Stimulated activated CD4-positive, alpha-beta T cell treated with anti-CD3 and anti-CD28 coated beads, Interleukin-12 subunit alpha, Interleukin-12 subunit beta, amount 100 ng/mL, for 24 hours (primary cell): ENCODE measurements around the gene CCDC60.

Experiments
- DNase-seq, 2 experiments: peaks; one replicate each; pipeline ENCODE4 v3.0.0-alpha.2; 2020; ENCODE audit warnings: low read depth in 2 of 2

Gene CCDC60

DNA sequence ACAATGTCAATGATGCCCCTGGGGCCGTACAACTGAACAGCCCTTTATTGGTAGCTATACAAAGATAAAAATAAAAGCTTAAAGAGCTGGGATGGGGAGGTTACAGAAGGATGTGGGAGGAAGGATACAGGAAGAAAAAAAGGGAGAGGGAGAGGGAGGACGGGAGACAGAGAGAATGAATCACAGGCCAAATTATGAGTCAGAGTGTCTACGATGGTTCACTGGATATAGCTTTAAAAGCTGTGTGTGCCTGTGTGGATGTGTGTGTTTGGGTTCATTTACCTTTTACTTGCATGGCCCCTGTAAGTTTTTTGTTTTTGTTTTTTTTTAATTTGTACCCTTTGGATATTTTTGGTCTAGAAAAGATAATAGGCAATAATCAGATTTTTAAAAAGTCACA, 111.9 kb downstream of the CCDC60 start:
- DNase-seq: no peak

DNA sequence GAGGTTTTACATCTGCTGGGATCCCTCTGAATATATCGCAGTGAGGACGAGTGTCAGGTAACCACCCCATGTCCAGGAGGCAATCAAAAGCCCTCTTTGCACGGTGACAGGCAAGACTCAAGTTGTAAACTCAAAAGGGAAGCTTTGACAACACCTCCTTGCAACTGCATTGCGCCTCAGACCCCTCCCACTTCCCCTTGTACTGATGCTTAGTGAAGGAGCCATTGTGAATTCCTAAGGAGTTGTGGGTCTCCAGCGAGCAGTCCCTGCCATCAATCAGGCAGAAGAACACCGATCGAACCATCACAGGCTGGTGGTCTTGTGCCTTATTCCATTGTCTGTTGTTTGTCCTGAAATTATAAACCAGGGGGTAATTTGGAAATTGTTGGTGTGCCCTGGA, 112.6 kb downstream of the CCDC60 start:
- no peak for DNase-seq

DNA sequence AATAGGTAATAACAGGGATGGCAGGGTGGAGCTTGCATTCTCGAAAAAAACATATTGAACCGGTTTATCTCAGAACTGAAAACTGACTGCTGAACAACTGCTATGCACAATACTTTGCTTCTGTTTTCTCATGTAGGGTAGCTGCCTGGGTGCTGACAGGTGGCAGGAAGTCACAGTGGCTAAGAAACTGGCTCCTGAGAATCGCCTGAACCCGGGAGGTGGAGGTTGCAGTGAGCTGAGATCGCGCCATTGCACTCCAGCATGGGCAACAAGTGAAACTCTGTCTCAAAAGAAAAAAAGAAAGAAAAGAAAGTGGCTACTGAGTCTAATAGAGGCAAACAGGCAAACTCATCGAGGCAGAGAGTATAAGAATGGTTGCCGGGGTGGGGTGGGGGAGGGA, 113.1 kb downstream of the CCDC60 start:
- no peak for DNase-seq

DNA sequence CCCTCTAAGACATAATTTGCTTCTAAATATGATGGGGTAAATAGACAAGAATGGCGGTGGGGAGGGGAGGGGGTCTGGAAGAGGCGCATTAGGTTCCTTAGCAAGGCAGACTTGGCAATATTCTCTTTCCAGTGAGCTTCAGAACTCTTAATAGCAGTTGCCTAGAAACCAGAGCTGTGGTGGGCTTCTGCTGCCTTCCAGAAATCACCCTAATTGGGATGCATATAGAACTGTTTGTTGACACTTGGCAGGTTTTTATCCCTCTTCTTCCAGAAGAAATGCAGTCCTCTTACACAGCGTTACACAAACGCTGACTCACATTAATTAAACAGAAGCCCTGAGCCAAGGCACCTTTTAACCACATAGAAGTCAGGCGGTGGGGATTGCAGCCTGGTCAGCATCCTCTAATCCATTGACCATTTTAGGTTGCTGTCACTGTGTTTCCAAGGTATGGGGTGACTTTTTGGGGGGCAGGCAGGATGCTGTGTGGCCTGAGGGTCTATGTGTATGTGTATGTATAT, 114.1 kb downstream of the CCDC60 start:
- no peak for DNase-seq

DNA sequence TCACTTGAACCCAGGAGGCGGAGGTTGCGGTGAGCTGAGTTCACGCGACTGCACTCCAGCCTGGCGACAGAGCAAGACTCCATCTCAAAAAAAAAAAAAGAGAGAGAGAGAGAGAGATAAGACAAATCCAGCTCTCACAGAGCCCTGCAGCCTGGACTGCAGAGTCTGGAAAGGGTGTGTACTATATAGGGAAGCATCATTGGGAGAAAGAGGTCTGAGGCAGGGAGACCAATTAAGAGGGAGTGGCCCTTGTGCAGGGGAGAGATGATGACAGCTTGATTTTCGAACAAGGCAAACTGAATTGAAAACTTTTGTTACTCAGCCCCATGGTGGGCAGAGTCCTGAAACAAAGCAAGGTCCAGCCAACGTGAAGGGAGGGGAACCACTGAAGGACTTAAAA, 116.2 kb downstream of the CCDC60 start:
- DNase-seq: no peak

DNA sequence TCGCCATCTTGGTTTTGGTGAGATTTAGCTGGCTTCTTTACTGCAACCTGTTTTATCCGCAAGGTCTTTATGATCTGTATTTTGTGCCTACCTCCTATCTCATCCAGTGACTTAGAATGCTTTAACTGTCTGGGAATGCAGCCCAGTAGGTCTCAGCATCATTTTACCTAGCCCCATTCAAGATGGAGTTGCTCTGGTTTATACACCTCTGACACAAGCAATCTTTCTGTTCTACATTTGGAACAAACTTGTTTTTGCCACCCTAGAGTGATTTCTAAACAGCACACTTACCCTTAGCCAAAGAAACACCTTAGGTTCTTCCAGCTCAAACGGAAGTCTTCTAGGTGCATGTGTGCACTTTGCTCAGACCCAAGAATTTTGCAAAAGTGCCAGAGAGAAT, 122.3 kb downstream of the CCDC60 start:
- no peak for DNase-seq

DNA sequence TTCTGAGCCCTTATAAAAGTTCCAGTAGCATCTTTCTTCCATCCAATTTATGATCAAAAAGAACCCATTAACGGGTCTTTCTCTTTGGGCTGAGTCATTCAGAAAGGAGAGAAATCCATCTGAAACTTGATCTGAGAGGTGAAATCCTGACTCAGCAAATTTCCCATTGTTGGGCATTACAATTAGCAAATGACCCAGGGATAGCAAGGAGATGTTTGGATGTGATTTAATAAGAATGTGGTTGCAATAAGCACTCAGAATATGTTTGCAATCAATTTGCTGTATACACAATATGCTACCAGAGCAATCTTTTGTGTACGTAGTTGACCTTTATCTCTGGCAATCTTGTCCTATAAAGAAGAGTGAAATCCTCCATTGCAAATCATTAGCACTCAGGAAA, 122.7 kb downstream of the CCDC60 start:
- no peak for DNase-seq

DNA sequence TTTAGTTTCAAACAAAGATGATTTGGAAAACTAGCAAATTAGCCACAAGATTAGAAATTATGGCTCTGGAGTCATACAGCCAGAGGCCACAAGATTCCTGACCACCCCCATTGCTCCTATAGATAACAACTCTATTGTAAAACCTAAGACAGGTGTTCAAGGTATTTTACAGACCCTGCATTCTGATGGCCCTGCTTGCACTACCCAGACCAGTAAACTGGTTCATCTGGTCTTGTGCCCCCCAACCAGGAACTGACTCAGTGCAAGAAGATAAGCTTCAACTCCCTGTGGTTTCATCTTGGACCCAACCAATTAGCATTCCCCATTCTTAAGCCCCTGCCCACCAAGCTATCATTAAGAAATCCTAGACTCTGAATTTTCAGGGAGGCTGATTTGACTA, 125.0 kb downstream of the CCDC60 start:
- DNase-seq: no peak

DNA sequence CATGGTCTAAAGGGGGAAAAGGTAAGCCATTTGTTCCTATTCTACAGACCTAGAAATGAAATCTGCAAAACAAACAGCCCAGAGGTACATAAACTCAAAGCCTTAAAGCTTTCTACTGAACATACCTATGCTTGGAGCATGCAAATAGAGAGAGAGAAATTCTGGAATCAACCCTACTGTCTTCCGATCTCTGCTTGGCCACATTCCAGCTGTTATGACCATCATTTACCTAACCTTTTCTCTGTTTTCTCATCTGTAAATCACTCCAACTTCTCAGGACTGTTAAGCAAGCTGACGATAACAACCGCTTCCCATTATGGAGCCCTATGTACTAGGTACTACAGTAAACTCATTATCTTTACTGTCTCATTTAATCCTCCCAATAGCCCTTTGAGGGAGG, 126.3 kb downstream of the CCDC60 start:
- DNase-seq: no peak

DNA sequence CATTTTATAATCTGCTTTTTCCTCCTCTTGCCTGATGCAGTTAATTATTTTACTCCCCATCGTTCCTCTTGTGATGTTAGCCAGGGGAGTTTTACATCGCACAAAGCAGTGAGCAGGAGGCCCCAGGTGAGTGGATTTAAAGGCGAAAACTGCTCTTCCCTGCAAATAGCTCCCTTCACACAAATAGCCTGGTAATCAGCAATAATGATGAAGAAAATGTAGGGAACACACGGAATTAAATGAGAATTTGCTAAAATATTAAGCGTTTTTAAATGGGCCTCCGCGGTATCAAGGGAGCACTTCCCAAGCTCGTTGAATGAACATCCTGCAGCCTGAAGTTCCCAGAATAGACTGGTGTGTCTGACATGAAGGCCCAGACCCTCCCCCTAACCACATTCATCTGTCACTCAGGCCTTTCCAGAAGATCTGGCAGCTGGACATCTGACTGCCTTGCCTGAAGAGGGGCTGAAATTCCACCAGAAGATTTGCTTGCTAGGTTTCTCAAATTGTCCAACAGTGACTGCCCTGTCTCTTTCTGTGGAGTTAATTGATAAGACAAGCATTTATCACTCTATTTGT, 127.2 kb downstream of the CCDC60 start:
- no peak for DNase-seq

DNA sequence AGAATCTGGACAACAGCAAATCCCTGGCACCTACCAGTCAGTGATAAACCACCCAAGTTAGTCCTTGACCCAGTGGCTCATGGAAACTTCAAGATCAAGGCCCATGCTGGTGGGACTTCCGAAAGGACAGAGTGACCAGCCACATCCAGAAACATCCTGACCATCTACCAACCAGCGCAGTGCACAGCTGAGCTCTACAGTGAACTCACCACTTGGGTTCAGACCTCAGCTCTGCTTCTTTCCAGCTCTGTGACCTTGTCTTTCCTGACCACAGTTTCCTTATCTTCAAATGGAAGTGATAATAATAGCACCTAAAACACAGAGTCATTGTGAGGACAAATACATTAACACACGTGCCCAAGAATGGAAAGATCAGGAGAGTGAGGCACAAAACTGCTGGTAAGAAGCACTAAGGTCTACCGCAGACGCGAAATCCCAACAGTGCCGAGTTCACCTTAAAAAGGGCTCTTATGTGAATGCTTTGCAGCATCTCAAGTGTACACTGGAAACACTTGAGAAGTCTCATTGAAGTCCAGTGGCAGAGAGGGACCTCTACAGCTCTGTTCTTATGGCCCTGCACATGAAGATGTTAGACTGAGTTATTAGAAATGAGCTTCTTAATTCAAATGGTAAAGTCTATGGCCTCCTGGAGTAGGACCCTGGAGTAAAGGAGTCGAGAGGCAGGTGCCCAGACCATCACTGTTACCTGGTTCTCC, 128.8 kb downstream of the CCDC60 start:
- no peak for DNase-seq

DNA sequence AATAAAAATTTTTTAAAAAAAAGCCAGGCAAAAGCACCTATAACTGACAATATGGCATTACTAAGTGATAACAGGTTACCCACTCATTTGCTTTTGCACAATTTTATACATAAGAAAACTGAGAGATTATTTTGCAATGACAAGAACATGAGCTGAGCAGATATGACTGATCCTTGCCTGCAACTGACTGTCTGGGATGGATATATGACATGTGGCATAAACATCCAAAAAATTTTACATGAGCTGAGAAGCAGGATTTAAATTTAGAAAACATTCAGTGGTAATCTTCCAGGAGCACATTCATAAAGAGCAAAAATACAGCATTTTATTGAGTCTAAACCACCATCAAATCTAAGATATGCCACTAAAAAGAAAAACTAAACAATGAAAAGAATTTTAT, 133.8 kb downstream of the CCDC60 start:
- DNase-seq: no peak

DNA sequence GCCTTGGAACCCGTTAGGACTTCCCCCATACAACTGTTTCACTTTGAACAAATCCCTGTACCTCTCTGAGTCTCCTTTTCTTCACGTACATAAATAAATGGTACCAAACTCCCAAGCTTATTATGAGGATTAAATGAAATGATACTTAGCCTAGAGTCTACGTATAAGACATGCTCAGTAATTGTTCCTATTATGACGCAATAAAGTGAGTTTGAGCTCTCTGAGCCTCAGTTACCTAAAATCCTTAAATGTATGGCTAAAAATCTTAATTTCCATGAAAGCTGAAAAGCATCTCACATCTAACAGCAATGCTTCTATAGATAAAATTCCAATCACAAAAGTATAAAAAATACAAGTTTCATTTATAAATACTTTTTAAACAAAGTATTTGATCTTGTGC, 141.1 kb downstream of the CCDC60 start:
- DNase-seq: no peak

DNA sequence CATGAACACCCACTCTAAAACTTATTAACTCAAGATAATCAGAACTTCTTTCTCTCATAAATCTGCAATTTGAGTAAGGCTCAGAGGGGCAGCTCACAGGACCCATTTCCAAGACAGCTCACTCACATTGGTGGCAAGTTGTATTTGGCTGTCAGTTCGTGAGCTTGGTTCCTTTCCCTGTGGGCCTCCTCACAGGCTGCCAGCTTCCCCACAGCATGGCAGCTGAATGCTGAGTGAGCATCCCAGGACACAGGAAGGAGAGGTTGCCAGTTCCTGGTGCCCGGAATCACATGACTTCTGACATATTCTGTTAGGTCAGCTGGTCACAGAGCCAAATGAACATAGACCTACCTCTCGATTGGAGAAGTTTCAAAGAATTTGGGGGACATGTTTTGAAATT, 142.4 kb downstream of the CCDC60 start:
- DNase-seq: no peak

DNA sequence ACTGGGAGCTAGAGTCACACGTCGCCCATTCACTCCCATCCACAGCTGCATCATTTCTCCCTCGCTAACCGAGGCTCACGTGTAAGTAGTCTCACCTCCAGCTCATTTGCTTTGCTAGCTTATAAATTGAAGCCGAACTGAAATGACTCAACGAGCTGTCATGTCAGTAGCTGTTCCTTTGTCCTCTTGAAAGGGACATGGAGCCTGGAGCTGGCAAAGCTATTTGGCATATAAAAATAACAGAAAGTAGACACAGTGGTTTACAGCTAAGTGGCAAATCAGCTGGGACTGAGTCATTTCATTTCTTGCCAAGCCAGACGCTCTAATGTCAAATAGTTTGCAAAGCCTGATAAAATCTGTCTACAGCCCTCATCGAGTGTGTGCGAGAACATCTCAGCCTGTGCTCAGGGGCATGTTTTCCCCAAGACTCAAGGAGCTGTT, 144.6 kb downstream of the CCDC60 start:
- DNase-seq: no peak

DNA sequence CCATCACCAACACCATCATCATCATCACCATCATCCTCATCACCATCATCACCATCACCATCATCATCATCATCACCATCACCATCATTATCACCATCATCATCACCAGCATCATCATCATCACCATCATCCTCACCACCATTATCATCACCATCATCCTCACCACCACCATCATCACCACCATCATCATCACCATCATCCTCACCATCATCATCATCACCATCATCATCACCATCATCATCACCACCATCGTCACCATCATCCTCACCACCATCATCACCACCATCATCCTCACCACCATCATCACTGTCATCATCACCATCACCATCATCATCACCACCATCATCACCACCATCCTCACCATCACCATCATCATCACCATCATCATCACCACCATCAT, 146.0 kb downstream of the CCDC60 start:
- DNase-seq: no peak

DNA sequence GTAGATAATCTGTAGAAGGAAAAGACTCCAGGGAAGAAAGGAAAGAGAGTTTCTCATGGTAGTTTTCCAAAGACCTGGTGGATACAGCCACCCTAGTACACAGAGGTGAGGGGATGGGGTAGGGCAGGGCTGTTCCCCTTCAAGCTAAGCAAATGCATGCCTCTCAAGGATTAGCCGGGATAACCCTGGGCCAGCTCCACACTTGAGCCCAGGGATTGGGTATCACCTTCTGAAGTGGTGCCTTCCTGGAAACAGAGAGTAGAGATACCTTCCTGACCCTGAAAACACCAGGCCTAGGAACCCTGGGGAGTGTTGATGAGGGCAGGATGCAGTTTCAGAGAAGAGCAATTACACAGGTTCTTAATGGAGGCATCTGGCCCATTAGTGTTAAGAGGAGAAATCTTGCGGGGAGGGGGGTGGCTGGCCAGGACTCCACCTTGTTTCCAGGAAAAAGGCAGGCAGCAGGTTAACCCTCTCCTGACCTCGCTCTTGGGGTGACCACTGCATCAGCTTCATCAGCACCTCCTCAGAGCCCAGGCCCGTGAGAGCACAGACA, 152.1 kb downstream of the CCDC60 start:
- no peak for DNase-seq

DNA sequence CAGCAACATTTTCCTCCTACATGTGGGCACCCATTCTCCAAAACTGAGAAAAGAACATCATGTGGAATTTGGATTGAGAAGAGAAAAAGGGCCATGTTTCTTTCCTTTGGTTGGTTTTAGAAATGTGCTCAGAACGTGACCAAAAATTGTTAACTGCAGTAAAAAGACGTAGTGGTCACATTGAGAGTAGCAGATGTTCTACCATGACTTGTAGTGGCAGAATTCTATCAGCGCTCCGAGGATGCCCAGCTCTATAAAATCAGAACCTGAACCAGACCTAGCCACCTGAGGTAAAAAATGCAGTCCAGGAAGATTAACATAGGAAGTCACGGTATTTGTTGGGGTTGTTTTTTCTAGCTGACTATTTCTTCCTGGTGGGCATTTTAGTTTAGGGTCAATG, 157.3 kb downstream of the CCDC60 start:
- DNase-seq: no peak

DNA sequence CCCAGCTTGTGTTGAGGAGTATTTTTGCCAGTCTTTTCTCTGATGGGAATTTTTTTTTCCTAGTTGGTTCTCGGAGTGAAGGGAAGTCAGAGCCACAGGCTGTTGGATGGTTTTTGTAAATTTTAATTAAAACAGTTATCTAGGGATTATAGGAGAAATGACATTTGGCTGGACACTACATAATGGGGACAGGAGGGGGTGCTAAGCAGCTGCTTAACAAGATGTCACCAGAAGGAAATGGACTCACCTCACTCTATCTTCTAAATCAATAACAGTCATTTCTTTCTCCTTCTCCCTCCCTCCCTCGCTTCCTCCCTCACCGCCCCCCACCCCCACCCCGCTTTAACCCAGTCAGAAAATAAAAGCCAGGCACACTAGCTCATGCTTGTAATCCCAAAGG, 165.7 kb downstream of the CCDC60 start:
- no peak for DNase-seq

DNA sequence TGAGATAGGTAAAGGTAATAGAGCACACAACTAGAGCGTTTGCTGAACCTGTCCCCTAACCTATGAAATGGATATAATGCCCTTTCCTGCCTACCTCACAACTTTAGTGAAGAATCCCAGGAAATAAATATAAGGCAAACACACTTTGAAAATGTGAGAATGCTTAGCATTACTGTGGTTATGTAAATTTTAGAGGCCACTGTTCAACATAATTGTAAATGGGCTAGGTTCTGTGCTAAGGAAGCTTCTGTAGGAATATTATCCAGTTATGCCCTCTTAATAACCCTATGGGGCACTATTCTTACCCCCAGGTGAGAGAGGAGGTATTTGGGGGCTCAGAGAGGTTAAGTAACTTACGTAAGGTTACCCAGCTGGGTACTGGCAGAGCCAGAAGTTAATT, 166.5 kb downstream of the CCDC60 start:
- DNase-seq: no peak

DNA sequence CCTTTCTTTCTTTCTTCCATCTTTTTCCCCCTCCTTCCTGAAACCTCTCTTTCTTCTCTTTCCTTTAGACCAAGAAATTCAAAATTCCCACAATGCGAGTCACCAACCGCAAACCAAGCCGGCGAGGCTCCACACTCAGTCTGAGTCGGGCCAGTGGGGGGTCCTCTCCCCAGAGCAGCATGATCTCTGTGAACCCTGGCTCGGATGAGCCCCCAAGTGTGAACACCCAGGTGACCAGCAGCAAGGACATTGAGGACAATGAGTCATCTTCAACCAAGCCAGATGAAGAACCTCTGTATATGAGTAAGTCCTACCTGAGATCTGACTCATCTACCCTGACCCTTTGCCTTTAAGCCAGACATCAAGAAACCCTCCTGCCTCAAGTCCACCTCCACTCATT, 170.5 kb downstream of the CCDC60 start:
- DNase-seq: no peak

DNA sequence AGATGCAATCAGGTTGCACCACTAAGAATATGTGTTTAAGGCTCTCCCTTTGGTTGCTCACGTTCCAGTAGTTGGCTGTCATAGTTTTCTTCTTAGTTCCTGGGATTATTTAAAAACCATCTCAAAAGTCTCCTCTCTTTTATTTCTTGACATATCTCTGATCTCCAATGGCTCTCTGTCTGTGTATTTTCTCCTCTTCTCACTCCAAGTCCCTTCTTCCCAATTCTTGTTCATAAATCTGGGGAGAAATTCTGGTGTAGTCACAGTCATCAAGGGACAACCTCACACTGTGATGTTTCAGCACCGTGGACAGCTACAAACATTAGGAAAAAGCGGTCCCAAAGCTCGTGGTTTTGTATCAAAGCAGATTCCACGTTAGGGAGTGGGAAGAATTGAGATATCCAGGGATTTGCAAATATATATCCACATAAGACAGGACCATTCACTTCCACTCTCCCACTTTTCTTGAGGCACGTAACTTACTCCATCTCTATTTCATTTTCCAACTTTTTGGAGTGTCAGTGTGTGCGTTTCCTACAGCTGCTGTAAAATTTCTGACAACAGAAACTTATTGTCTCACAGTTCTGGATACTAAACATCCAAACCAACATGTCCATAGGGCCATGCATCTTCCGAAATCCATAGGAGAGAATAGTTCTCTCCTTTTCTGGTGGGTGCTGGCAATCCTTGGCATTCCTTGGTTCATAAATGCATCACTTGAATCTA, 178.4 kb downstream of the CCDC60 start:
- DNase-seq: no peak

DNA sequence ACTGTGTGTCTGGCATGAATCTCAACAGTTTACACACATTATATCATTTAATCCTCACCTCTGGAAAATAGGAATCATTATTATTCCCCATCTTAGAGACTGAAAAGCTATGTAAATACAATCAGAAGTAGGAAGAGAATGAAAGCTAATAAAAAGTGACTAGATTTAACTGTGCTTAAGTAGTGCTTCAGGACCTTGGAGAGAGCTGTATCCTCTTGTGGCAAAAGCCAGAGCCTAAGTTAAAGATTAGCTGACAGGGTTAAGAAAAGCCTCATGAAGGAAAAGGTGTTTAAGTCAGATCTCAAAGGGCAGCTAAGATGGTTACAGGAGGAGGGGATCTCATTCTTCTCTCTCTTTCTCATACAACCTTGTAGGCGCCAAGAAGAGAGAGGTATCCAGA, 193.7 kb downstream of the CCDC60 start:
- no peak for DNase-seq
